Lower leg skin (tissue), 4 donors: ENCODE measurements around the gene SLC4A2. TPM values are rescaled to one million over a fixed set of nuclear protein-coding genes. Genes with fewer than 3 reads are reported as not detected.
"Not testable (repeated sequence)": the region's sequence is repeated elsewhere in the genome, so short reads cannot be mapped to it uniquely, and the experiment has no call there.

Source experiments
- DNase-seq, 2 donors: peaks; one replicate each; pipeline ENCODE4 v3.0.0-alpha.2; 2019; ENCODE audit warnings: low spot score in 2 of 2
- H3K4me3 ChIP-seq: fragments of 200-600 bp; sonication (generic); 2 replicates; pipeline ENCODE4 v1.5.1; 2017; ENCODE audit warnings: mild to moderate bottlenecking, low read depth; ENCODE audit not compliant: poor library complexity, severe bottlenecking
- CTCF ChIP-seq, 3 donors: fragments of 450-650 bp; IDR thresholded peaks; one replicate each; pipeline ENCODE4 v1.5.1; 2016; ENCODE audit warnings: antibody characterized with exemption in 3 of 3, mild to moderate bottlenecking in 3 of 3, moderate library complexity in 2 of 3
- POLR2A ChIP-seq, 2 donors: fragments of 450-650 bp; IDR thresholded peaks; one replicate each; pipeline ENCODE4 v1.6.1; 2016 to 2017; ENCODE audit warnings: antibody characterized with exemption in 2 of 2, mild to moderate bottlenecking in 1 of 2, moderate library complexity in 1 of 2
- whole genome bisulfite sequencing, 2 donors: methylation state at CpG; one replicate each; pipeline ENCODE4 v1.1.5; 2018; 5-methylcytosine and 5-hydroxymethylcytosine counted together
- intact Hi-C: fragments of 100-400 bp; cut with DNase I; formaldehyde crosslinking; loops from one replicate; pipeline ENCODE4 v1.15.0; 2023; ENCODE audit warnings: low total_unique reads
- total RNA-seq, 4 donors: library from RNA; depleted of rRNA; stranded (reverse); fragments of >200 nt; gene quantifications; one replicate each; pipeline ENCODE4 v1.1.0, GENCODE V29; 2016

Gene SLC4A2
- total RNA-seq, 4 donors from 2014 or later = 56.3 to 83.5 (median 67.7) TPM

GRCh38 chr7:151020231-151020630 is 39.2 kb upstream of the SLC4A2 start:
- DNase-seq = no peak
- intact Hi-C loops = no loop called here
- TF ChIP-seq CTCF (IDR thresholded peaks at IDR 0.05) = no peak
- TF ChIP-seq POLR2A (IDR thresholded peaks at IDR 0.05) = no peak
- 66 to 82% methylated on average over 7 of the region's 7 CpGs for WGBS, 2 donors
- H3K4me3 ChIP-seq = no peak overlapping the region

GRCh38 chr7:151023232-151023631 is 36.2 kb upstream of the SLC4A2 start:
- TF ChIP-seq CTCF (IDR thresholded peaks at IDR 0.05) = no peak
- no peak for TF ChIP-seq POLR2A (IDR thresholded peaks at IDR 0.05)
- intact Hi-C loops = no loop called here
- no peak for DNase-seq
- no peak overlapping the region for H3K4me3 ChIP-seq
- 71% methylated on average over 10 of the region's 10 CpGs for WGBS, 2 donors

GRCh38 chr7:151024435-151025056 is 34.8 kb upstream of the SLC4A2 start, which contains the start of gene ATG9B:
ATG9B (minus strand) TSS chr7:151024494; CDS start chr7:151024423, 71 bp downstream.
- no peak for DNase-seq
- TF ChIP-seq POLR2A (IDR thresholded peaks at IDR 0.05) (no peak), CTCF (IDR thresholded peaks at IDR 0.05) (no peak)
- intact Hi-C loops = loop anchor here (5.0 kb wide), 1 partner anchor 88 kb away; no protein-coding TSS in a partner anchor
- 70 to 75% methylated on average over 4 of the region's 4 CpGs for WGBS, 2 donors
- no peak within 1 kb of the TSS for H3K4me3 ChIP-seq

GRCh38 chr7:151025924-151026671 is 33.3 kb upstream of the SLC4A2 start:
- no peak overlapping the region for H3K4me3 ChIP-seq
- no peak for TF ChIP-seq CTCF (IDR thresholded peaks at IDR 0.05)
- no peak for TF ChIP-seq POLR2A (IDR thresholded peaks at IDR 0.05)
- no peak for DNase-seq
- 76 to 91% methylated on average over 4 of the region's 4 CpGs for WGBS, 2 donors
- intact Hi-C loops = loop anchor here (5.0 kb wide), 1 partner anchor 86 kb away; no protein-coding TSS in a partner anchor

GRCh38 chr7:151026771-151027727 is 32.3 kb upstream of the SLC4A2 start:
- intact Hi-C loops = loop anchor here (5.0 kb wide), 1 partner anchor 85 kb away; no protein-coding TSS in a partner anchor
- H3K4me3 ChIP-seq, DNase-seq: not testable (repeated sequence)
- 36 to 44% methylated on average over 19 of the region's 19 CpGs for whole genome bisulfite sequencing, 2 donors

GRCh38 chr7:151027728-151028130 is 31.7 kb upstream of the SLC4A2 start:
- intact Hi-C loops = loop anchor here (5.0 kb wide), 1 partner anchor 85 kb away; no protein-coding TSS in a partner anchor
- WGBS, 2 donors = 9 to 13% methylated on average over 16 of the region's 16 CpGs

More at GRCh38 chr7:151027728-151028130, 31.7 kb upstream of the SLC4A2 start:
- H3K4me3 ChIP-seq = peak overlapping the region; percentile 10
- not testable (repeated sequence) for DNase-seq
